Measurements from ENCODE around the gene PRKN.

The PRKN gene

GRCh38 chr6:161401587-161402309, 1325.8 kb downstream of the PRKN start:
- Histone ChIP-seq H3K27ac (ENCODE audit: low read depth, low read length) (no peak overlapping the region), H3K27me3 (ENCODE audit: control insufficient read depth in 5 of 5, insufficient read depth in 4 of 5, low read length in 5 of 5) (no peaks in the 10 kb centered on the region), H3K4me1 (ENCODE audit: control insufficient read depth in 5 of 5, insufficient read depth in 5 of 5, low read length in 5 of 5) (peaks cover 0 to 4% (median 2%) of the 10 kb centered on the region in 5 donors), H3K9ac (ENCODE audit: low read length in 5 of 5) (no peak overlapping the region), H3K9me3 (ENCODE audit: control insufficient read depth in 5 of 5, low read length in 5 of 5) (peaks cover 0 to 17% (median 13%) of the 10 kb centered on the region in 5 donors), H3K4me3 (ENCODE audit: low read depth in 1 of 5, low read length in 5 of 5) (no peak overlapping the region), H3K36me3 (ENCODE audit: control insufficient read depth in 5 of 5, insufficient read depth in 5 of 5, low read length in 5 of 5) (no peaks in the 10 kb centered on the region)

DNA sequence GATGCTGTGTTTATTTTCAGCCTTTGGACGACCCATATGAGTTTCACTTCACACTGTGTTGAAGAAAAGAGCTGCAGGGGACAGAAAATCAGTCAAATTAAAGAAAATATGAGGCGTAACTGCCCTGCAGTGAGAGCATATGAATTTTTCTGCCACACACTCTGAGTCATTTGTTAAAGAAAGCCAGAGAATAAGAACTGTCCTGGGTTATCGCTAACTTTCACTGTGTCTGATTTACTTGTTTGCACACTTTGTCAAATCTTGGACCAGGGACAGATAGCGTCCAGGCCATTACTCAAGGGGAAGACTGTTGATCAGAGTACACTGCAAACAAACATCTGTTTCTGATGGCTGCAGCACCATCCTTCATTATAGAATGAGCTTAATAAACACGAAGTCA, 1326.9 kb downstream of the PRKN start:
- peaks cover 0 to 17% (median 13%) of the 10 kb centered on the region in 5 donors for H3K9me3 ChIP-seq (ENCODE audit: control insufficient read depth in 5 of 5, low read length in 5 of 5)
- H3K36me3 ChIP-seq (ENCODE audit: control insufficient read depth in 5 of 5, insufficient read depth in 5 of 5, low read length in 5 of 5) = no peaks in the 10 kb centered on the region

DNA sequence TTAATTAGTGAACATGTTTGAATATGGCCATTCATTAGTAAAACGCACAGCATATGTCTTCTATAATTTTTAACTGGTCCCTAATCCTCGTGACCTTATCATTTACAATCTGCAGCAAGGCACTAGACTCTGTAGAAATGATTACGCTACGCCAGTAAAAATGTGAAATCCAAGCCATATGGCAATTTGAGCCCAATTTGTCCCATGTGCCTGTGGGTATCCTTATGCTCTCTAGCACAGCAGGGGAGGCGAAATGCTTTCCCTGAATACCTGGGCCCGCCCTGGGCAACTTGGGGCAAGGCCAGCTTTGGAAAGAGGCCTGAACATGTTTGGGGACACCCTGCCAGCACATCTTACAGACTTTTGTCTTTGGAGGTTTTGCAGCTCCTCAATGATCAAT, 1331.0 kb downstream of the PRKN start:
- no peak overlapping the region for H3K9ac ChIP-seq (ENCODE audit: low read length in 5 of 5)
- peaks cover 0 to 6% (median 4%) of the 10 kb centered on the region in 5 donors for H3K4me1 ChIP-seq (ENCODE audit: control insufficient read depth in 5 of 5, insufficient read depth in 5 of 5, low read length in 5 of 5)
- peaks cover 0 to 10% (median 2%) of the 10 kb centered on the region in 5 donors for H3K9me3 ChIP-seq (ENCODE audit: control insufficient read depth in 5 of 5, low read length in 5 of 5)
- no peaks in the 10 kb centered on the region for H3K27me3 ChIP-seq (ENCODE audit: control insufficient read depth in 5 of 5, insufficient read depth in 4 of 5, low read length in 5 of 5)
- H3K36me3 ChIP-seq (ENCODE audit: control insufficient read depth in 5 of 5, insufficient read depth in 5 of 5, low read length in 5 of 5) = no peaks in the 10 kb centered on the region
- no peak overlapping the region for H3K27ac ChIP-seq (ENCODE audit: low read depth, low read length)
- H3K4me3 ChIP-seq (ENCODE audit: low read depth in 1 of 5, low read length in 5 of 5) = no peak overlapping the region

More for the DNA sequence above, 1326.9 kb downstream of the PRKN start:
- H3K27me3 ChIP-seq (ENCODE audit: control insufficient read depth in 5 of 5, insufficient read depth in 4 of 5, low read length in 5 of 5) = no peaks in the 10 kb centered on the region
- no peak overlapping the region for H3K27ac ChIP-seq (ENCODE audit: low read depth, low read length)
- no peak overlapping the region for H3K4me3 ChIP-seq (ENCODE audit: low read depth in 1 of 5, low read length in 5 of 5)
- peaks cover 0 to 2% (median 0%) of the 10 kb centered on the region in 5 donors for H3K4me1 ChIP-seq (ENCODE audit: control insufficient read depth in 5 of 5, insufficient read depth in 5 of 5, low read length in 5 of 5)
- no peak overlapping the region for H3K9ac ChIP-seq (ENCODE audit: low read length in 5 of 5)

- H3K4me1 ChIP-seq (ENCODE audit: control insufficient read depth in 5 of 5, insufficient read depth in 5 of 5, low read length in 5 of 5) = peaks cover 0 to 6% (median 4%) of the 10 kb centered on the region in 5 donors
- H3K9ac ChIP-seq (ENCODE audit: low read length in 5 of 5) = no peak overlapping the region
- no peaks in the 10 kb centered on the region for H3K36me3 ChIP-seq (ENCODE audit: control insufficient read depth in 5 of 5, insufficient read depth in 5 of 5, low read length in 5 of 5)
- H3K27ac ChIP-seq (ENCODE audit: low read depth, low read length) = no peak overlapping the region
- H3K9me3 ChIP-seq (ENCODE audit: control insufficient read depth in 5 of 5, low read length in 5 of 5) = peaks cover 0 to 10% (median 2%) of the 10 kb centered on the region in 5 donors
- H3K27me3 ChIP-seq (ENCODE audit: control insufficient read depth in 5 of 5, insufficient read depth in 4 of 5, low read length in 5 of 5) = no peaks in the 10 kb centered on the region
- no peak overlapping the region for H3K4me3 ChIP-seq (ENCODE audit: low read depth in 1 of 5, low read length in 5 of 5)
Observed at GRCh38 chr6:161395716-161396231, 1331.8 kb downstream of the PRKN start.

DNA sequence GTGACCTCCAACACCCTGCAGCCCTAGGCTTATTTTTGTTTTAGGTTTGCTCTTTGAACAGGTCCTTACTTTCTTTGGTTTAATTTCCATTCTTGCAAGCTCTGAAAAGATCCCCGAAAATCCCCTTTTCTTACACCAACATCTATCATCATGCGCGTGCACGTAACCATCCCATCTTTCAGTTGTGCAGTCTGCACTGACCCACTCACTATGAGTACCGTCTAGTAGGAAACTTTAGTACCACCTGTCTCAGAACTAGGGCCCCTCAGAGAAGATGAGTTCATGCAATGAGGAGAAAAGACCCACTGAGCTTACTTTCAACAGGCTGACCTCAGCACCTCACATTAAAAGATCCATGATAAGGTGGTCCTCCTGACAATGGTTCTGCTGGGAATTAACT, 1333.1 kb downstream of the PRKN start:
- Histone ChIP-seq H3K27ac (ENCODE audit: low read depth, low read length) (no peak overlapping the region), H3K4me3 (ENCODE audit: low read depth in 1 of 5, low read length in 5 of 5) (no peak overlapping the region), H3K27me3 (ENCODE audit: control insufficient read depth in 5 of 5, insufficient read depth in 4 of 5, low read length in 5 of 5) (no peaks in the 10 kb centered on the region), H3K9me3 (ENCODE audit: control insufficient read depth in 5 of 5, low read length in 5 of 5) (peaks cover 0 to 9% (median 0%) of the 10 kb centered on the region in 5 donors), H3K4me1 (ENCODE audit: control insufficient read depth in 5 of 5, insufficient read depth in 5 of 5, low read length in 5 of 5) (peaks cover 0 to 6% (median 4%) of the 10 kb centered on the region in 5 donors), H3K9ac (ENCODE audit: low read length in 5 of 5) (no peak overlapping the region), H3K36me3 (ENCODE audit: control insufficient read depth in 5 of 5, insufficient read depth in 5 of 5, low read length in 5 of 5) (no peaks in the 10 kb centered on the region)

DNA sequence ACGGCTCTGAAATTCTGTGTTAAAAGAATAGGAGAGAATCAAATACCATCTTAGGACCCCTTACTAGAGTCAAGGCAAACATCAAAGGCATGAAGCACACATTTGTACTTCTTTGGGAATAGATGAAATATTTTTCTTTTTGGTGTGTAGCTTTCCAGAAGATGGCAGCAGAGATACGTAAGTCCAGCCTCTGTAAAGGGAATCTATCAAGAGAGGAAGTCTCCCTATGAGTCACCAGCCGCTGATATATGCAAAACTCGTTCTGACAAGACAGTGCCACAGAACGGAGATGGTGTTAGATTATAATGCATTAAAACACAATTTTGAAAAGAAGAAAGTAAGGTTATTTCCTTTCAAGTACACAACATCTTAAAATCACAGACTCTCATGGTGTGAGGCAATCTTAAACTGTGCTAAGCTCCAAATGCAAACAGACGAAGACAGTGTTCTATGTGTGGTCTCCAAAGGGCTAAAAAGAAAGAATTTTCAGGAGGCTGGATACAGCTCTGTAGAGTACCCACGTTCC, 1333.7 kb downstream of the PRKN start:
- no peak overlapping the region for H3K27ac ChIP-seq (ENCODE audit: low read depth, low read length)
- H3K9me3 ChIP-seq (ENCODE audit: control insufficient read depth in 5 of 5, low read length in 5 of 5) = peaks cover 0 to 4% (median 0%) of the 10 kb centered on the region in 5 donors
- H3K4me1 ChIP-seq (ENCODE audit: control insufficient read depth in 5 of 5, insufficient read depth in 5 of 5, low read length in 5 of 5) = peaks cover 0 to 6% (median 4%) of the 10 kb centered on the region in 5 donors
- H3K9ac ChIP-seq (ENCODE audit: low read length in 5 of 5) = no peak overlapping the region
- H3K27me3 ChIP-seq (ENCODE audit: control insufficient read depth in 5 of 5, insufficient read depth in 4 of 5, low read length in 5 of 5) = no peaks in the 10 kb centered on the region
- H3K36me3 ChIP-seq (ENCODE audit: control insufficient read depth in 5 of 5, insufficient read depth in 5 of 5, low read length in 5 of 5) = no peaks in the 10 kb centered on the region
- peak overlapping the region; percentile 20 to 43 (median 36) for H3K4me3 ChIP-seq (ENCODE audit: low read depth in 1 of 5, low read length in 5 of 5)

DNA sequence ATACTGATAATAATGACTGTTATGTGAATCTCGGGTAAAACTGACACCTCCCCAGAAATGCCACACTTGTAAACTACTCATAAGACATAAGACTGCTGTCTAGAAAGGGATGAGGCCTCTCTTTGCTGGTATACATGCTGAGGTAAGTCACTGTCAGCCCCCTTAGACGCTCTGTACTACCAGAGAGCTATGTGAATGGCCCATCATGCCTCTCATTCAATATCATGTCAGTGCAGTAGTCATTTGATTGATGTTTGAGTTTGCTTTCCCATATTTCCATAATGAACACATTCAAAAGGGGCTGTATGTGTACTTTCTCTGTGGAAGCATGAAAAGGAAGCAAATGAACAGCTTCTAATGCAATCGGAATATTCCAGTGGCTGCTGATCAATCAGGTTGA, 1334.3 kb downstream of the PRKN start:
- Histone ChIP-seq H3K4me1 (ENCODE audit: control insufficient read depth in 5 of 5, insufficient read depth in 5 of 5, low read length in 5 of 5) (peaks cover 0 to 6% (median 4%) of the 10 kb centered on the region in 5 donors), H3K27me3 (ENCODE audit: control insufficient read depth in 5 of 5, insufficient read depth in 4 of 5, low read length in 5 of 5) (no peaks in the 10 kb centered on the region), H3K4me3 (ENCODE audit: low read depth in 1 of 5, low read length in 5 of 5) (no peak overlapping the region), H3K27ac (ENCODE audit: low read depth, low read length) (no peak overlapping the region), H3K9me3 (ENCODE audit: control insufficient read depth in 5 of 5, low read length in 5 of 5) (peaks cover 0 to 5% (median 0%) of the 10 kb centered on the region in 5 donors), H3K36me3 (ENCODE audit: control insufficient read depth in 5 of 5, insufficient read depth in 5 of 5, low read length in 5 of 5) (no peaks in the 10 kb centered on the region), H3K9ac (ENCODE audit: low read length in 5 of 5) (no peak overlapping the region)

- peaks cover 0 to 10% (median 0%) of the 10 kb centered on the region in 5 donors for H3K9me3 ChIP-seq (ENCODE audit: control insufficient read depth in 5 of 5, low read length in 5 of 5)
- no peak overlapping the region for H3K9ac ChIP-seq (ENCODE audit: low read length in 5 of 5)
- peaks cover 0 to 6% (median 4%) of the 10 kb centered on the region in 5 donors for H3K4me1 ChIP-seq (ENCODE audit: control insufficient read depth in 5 of 5, insufficient read depth in 5 of 5, low read length in 5 of 5)
- no peak overlapping the region for H3K4me3 ChIP-seq (ENCODE audit: low read depth in 1 of 5, low read length in 5 of 5)
- H3K27me3 ChIP-seq (ENCODE audit: control insufficient read depth in 5 of 5, insufficient read depth in 4 of 5, low read length in 5 of 5) = no peaks in the 10 kb centered on the region
- H3K36me3 ChIP-seq (ENCODE audit: control insufficient read depth in 5 of 5, insufficient read depth in 5 of 5, low read length in 5 of 5) = no peaks in the 10 kb centered on the region
- H3K27ac ChIP-seq (ENCODE audit: low read depth, low read length) = no peak overlapping the region
Observed at GRCh38 chr6:161389756-161390155, 1337.8 kb downstream of the PRKN start.

DNA sequence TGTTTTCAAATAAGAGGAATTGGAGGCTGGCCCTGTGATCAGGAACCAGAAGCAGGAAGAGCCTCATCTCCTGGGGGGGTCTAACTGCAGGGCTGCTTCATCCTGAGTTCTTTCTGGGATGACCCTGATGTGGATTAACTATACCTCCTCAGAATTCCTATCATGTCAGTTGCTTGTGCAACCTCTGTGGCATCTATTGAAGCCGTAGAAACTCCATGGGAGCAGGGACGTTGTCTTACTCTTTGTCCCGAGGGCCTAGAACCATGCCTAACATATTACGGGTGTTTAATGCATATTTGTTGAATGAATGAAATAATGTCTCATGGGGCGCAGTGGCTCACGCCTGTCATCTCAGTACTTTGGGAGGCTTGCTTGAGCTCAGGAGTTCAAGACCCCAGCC, 1343.6 kb downstream of the PRKN start:
- no peaks in the 10 kb centered on the region for H3K36me3 ChIP-seq (ENCODE audit: control insufficient read depth in 5 of 5, insufficient read depth in 5 of 5, low read length in 5 of 5)
- no peak overlapping the region for H3K27ac ChIP-seq (ENCODE audit: low read depth, low read length)
- H3K4me1 ChIP-seq (ENCODE audit: control insufficient read depth in 5 of 5, insufficient read depth in 5 of 5, low read length in 5 of 5) = no peaks in the 10 kb centered on the region
- H3K9me3 ChIP-seq (ENCODE audit: control insufficient read depth in 5 of 5, low read length in 5 of 5) = peaks cover 0 to 10% (median 0%) of the 10 kb centered on the region in 5 donors
- no peak overlapping the region for H3K9ac ChIP-seq (ENCODE audit: low read length in 5 of 5)
- no peak overlapping the region for H3K4me3 ChIP-seq (ENCODE audit: low read depth in 1 of 5, low read length in 5 of 5)
- H3K27me3 ChIP-seq (ENCODE audit: control insufficient read depth in 5 of 5, insufficient read depth in 4 of 5, low read length in 5 of 5) = no peaks in the 10 kb centered on the region

- Histone ChIP-seq H3K9me3 (ENCODE audit: control insufficient read depth in 5 of 5, low read length in 5 of 5) (no peaks in the 10 kb centered on the region), H3K27ac (ENCODE audit: low read depth, low read length) (no peak overlapping the region), H3K36me3 (ENCODE audit: control insufficient read depth in 5 of 5, insufficient read depth in 5 of 5, low read length in 5 of 5) (no peaks in the 10 kb centered on the region), H3K9ac (ENCODE audit: low read length in 5 of 5) (no peak overlapping the region), H3K4me3 (ENCODE audit: low read depth in 1 of 5, low read length in 5 of 5) (no peak overlapping the region), H3K4me1 (ENCODE audit: control insufficient read depth in 5 of 5, insufficient read depth in 5 of 5, low read length in 5 of 5) (peaks cover 0 to 12% (median 5%) of the 10 kb centered on the region in 5 donors), H3K27me3 (ENCODE audit: control insufficient read depth in 5 of 5, insufficient read depth in 4 of 5, low read length in 5 of 5) (no peaks in the 10 kb centered on the region)
Observed at GRCh38 chr6:161379834-161380582, 1347.6 kb downstream of the PRKN start.
